ENCODE data around the gene INTS1. TPM values are rescaled to one million over a fixed set of nuclear protein-coding genes. Genes with fewer than 3 reads are reported as not detected.

INTS1 gene
- polyA plus RNA-seq, 5 donors: 38.0 to 68.0 (median 51.8) TPM

- no peak for DNase-seq
These were observed 7.5 kb upstream of the INTS1 start for GRCh38 chr7:1511444-1512422.

GRCh38 chr7:1510780-1511154 lies 6.6 kb upstream of the INTS1 start:
- DNase-seq: no peak

- DNase-seq: no peak
These were observed 5.0 kb upstream of the INTS1 start for GRCh38 chr7:1509226-1509625.

- no peak for DNase-seq
These were observed 4.1 kb upstream of the INTS1 start for GRCh38 chr7:1508277-1508758.

- DNase-seq: no peak
These were observed 1.8 kb upstream of the INTS1 start for GRCh38 chr7:1505731-1506550.

GRCh38 chr7:1503390-1503789 lies 799 bp downstream of the INTS1 start:
- no peak for DNase-seq

GRCh38 chr7:1502845-1503244 lies 1.3 kb downstream of the INTS1 start:
- no peak for DNase-seq

- DNase-seq: no peak
These were observed 2.5 kb downstream of the INTS1 start for GRCh38 chr7:1501487-1502270.

GRCh38 chr7:1500064-1500807 lies 4.0 kb downstream of the INTS1 start:
- DNase-seq: no peak

GRCh38 chr7:1499367-1500029 lies 4.7 kb downstream of the INTS1 start:
- DNase-seq: no peak

- DNase-seq: no peak
These were observed 5.6 kb downstream of the INTS1 start for GRCh38 chr7:1498370-1499305.

GRCh38 chr7:1497293-1497927 lies 6.8 kb downstream of the INTS1 start:
- no peak for DNase-seq

GRCh38 chr7:1496531-1497292 lies 7.5 kb downstream of the INTS1 start:
- DNase-seq: no peak

- no peak for DNase-seq
These were observed 8.5 kb downstream of the INTS1 start for GRCh38 chr7:1495564-1496242.

- no peak for DNase-seq
These were observed 9.2 kb downstream of the INTS1 start for GRCh38 chr7:1494866-1495563.

GRCh38 chr7:1494447-1494846 lies 9.7 kb downstream of the INTS1 start:
- no peak for DNase-seq

- no peak for DNase-seq
These were observed 10.6 kb downstream of the INTS1 start for GRCh38 chr7:1493571-1493970.
